Neutrophil (primary cell): Measurements from ENCODE around the gene FAM163B.

Experiments used
- H3K27ac ChIP-seq: fragments of 200-600 bp; sonication (generic); 2 replicates; pipeline ENCODE4 v1.5.1; 2016; ENCODE audit warnings: mild to moderate bottlenecking, moderate library complexity
- H3K27me3 ChIP-seq: fragments of 200-600 bp; sonication (generic); 2 replicates; pipeline ENCODE4 v1.6.0; 2016; ENCODE audit warnings: mild to moderate bottlenecking
- H3K36me3 ChIP-seq: fragments of 200-600 bp; sonication (generic); 2 replicates; pipeline ENCODE4 v1.5.1; 2017
- H3K4me1 ChIP-seq, 2 experiments: fragments of 200-600 bp in 1 of 2; sonication (generic) in 1 of 2; 1 replicate in 1 of 2; 2 replicates in 1 of 2; pipeline versions ENCODE4 v1.5.1 to v1.6.1; 2013 to 2016; ENCODE audit warnings: low read depth in 1 of 2, low read length in 1 of 2, mild to moderate bottlenecking in 1 of 2, moderate library complexity in 1 of 2; ENCODE audit not compliant: control insufficient read depth in 1 of 2, insufficient read depth in 1 of 2
- H3K4me3 ChIP-seq, 2 experiments: fragments of 200-600 bp in 1 of 2; sonication (generic) in 1 of 2; 1 replicate in 1 of 2; 2 replicates in 1 of 2; pipeline ENCODE4 v1.5.1; 2013 to 2016; ENCODE audit warnings: low read depth in 1 of 2, low read length in 1 of 2, mild to moderate bottlenecking in 1 of 2, moderate library complexity in 1 of 2
- H3K9me3 ChIP-seq: fragments of 200-600 bp; sonication (generic); 2 replicates; pipeline ENCODE4 v1.5.1; 2016
- TF ChIP-seq, protein P1 (sequence below): fragments of 200-600 bp; sonication (generic); IDR thresholded peaks from 2 replicates; pipeline ENCODE4 v1.5.1; 2016; ENCODE audit warnings: antibody characterized with exemption

The FAM163B gene

DNA sequence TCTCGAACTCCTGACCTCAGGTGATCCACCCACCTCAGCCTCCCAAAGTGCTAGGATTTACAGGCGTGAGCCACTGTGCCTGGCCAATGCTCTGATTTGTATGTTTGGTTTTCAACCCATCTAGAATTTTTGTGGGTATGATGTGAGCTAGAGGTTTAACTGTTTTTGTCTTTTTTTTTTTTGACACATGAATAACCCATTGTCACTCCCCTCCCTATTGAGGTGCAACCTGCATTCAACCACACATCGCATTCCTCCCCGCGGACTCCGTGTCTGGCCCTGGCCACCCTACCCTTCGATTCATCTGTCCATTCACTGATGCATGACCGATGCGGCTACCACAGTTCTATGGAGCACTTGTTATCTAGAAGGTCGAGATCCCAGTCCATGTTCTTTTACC is 9.5 kb upstream of the FAM163B start:
- Histone ChIP-seq H3K4me3 (no peak overlapping the region), H3K27me3 (peaks cover 64% of the 10 kb centered on the region), H3K9me3 (no peaks in the 10 kb centered on the region), H3K4me1 (no peaks in the 10 kb centered on the region), H3K27ac (no peak overlapping the region), H3K36me3 (no peaks in the 10 kb centered on the region)
- TF ChIP-seq, protein P1, sequence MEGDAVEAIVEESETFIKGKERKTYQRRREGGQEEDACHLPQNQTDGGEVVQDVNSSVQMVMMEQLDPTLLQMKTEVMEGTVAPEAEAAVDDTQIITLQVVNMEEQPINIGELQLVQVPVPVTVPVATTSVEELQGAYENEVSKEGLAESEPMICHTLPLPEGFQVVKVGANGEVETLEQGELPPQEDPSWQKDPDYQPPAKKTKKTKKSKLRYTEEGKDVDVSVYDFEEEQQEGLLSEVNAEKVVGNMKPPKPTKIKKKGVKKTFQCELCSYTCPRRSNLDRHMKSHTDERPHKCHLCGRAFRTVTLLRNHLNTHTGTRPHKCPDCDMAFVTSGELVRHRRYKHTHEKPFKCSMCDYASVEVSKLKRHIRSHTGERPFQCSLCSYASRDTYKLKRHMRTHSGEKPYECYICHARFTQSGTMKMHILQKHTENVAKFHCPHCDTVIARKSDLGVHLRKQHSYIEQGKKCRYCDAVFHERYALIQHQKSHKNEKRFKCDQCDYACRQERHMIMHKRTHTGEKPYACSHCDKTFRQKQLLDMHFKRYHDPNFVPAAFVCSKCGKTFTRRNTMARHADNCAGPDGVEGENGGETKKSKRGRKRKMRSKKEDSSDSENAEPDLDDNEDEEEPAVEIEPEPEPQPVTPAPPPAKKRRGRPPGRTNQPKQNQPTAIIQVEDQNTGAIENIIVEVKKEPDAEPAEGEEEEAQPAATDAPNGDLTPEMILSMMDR = no peak

DNA sequence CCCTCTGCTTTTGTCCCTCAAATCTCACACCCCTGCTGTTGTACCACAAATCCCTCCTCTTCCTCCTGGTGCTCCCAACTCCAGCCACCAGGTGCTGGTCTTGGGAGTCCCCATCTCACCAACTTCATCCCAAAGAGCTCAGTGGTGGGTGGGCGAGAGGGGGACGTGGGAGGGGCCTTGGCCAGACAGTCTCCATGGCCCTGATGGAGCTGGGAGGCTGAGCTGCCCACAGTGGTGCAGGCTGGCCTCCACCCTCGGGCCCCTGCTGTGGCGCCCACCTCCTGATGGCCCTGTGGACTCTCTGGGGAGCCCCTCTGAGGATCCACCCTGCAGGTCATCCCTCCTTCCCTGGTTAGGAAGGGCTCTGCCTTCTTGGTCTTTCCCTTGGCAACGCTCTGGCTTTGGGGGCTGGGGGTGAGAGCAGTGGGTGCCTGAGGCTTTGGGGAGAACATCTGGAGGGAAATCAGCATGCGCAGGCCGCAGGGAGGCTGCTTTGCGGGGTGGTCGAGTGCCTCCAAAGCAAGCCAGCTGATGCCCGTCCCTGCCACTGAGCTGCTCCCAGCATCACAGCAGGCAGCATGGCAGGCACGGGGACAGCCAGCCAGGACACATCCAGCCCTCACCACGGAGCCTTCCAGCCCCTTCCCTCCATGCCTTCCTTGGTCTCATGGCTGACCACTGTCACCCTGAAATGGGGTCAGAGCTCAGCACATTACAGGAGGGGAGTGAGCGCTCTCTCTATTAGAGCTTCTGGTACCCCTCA is 7.6 kb upstream of the FAM163B start:
- H3K9me3 ChIP-seq = no peaks in the 10 kb centered on the region
- peaks cover 64% of the 10 kb centered on the region for H3K27me3 ChIP-seq
- H3K36me3 ChIP-seq = no peaks in the 10 kb centered on the region
- TF ChIP-seq, protein P1 = no peak
- H3K27ac ChIP-seq = no peak overlapping the region
- H3K4me3 ChIP-seq = no peak overlapping the region
- no peaks in the 10 kb centered on the region for H3K4me1 ChIP-seq

DNA sequence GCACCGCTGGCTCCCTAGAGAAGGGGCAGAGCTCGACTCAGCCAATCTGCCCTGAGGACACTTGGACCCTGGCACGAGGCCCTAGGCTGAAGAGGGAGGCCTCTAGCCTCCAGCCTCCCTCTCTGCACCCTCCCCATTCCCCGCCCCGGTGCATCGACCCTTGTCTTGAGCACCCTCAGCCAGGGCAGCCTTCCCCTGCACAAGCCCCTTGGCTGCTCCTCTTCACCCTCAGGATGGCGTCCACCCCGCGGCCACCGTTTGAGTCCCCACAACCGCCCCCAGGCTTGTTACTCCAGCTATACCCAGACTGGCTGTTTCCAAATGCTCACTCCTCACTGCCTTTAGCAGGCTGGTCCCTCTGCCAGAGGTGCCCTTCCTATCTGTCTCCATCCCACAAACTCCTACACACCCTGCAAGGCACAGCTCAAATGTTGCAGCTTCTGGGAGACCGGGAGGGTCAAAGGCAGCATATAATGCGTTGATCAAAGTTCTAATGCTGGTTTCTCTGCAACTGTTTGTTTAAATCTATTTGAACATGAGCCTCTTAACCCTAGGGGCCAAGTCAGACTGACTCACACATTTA is 6.5 kb upstream of the FAM163B start:
- Histone ChIP-seq H3K9me3 (no peaks in the 10 kb centered on the region), H3K4me3 (no peak overlapping the region), H3K27me3 (peaks cover 68% of the 10 kb centered on the region), H3K27ac (no peak overlapping the region), H3K4me1 (no peaks in the 10 kb centered on the region), H3K36me3 (no peaks in the 10 kb centered on the region)
- TF ChIP-seq, protein P1 = no peak

GRCh38 chr9:133615186-133615585 is 6.0 kb upstream of the FAM163B start:
- no peaks in the 10 kb centered on the region for H3K36me3 ChIP-seq
- H3K27me3 ChIP-seq = peaks cover 68% of the 10 kb centered on the region
- TF ChIP-seq, protein P1 = no peak
- H3K27ac ChIP-seq = no peak overlapping the region
- H3K9me3 ChIP-seq = no peaks in the 10 kb centered on the region
- no peak overlapping the region for H3K4me3 ChIP-seq
- no peaks in the 10 kb centered on the region for H3K4me1 ChIP-seq

- Histone ChIP-seq H3K27me3 (peaks cover 68% of the 10 kb centered on the region), H3K9me3 (no peaks in the 10 kb centered on the region), H3K4me3 (no peak overlapping the region), H3K27ac (no peak overlapping the region), H3K36me3 (no peaks in the 10 kb centered on the region), H3K4me1 (no peaks in the 10 kb centered on the region)
- TF ChIP-seq, protein P1 = no peak
Observed at GRCh38 chr9:133614678-133615077, 5.5 kb upstream of the FAM163B start.
